Measurements from ENCODE around the gene TMEM63C. TPM values are rescaled to one million over a fixed set of nuclear protein-coding genes. Genes with fewer than 3 reads are reported as not detected.

TMEM63C gene
- polyA plus RNA-seq, 1 donor from 2014 or later, result 0.24 TPM

DNA sequence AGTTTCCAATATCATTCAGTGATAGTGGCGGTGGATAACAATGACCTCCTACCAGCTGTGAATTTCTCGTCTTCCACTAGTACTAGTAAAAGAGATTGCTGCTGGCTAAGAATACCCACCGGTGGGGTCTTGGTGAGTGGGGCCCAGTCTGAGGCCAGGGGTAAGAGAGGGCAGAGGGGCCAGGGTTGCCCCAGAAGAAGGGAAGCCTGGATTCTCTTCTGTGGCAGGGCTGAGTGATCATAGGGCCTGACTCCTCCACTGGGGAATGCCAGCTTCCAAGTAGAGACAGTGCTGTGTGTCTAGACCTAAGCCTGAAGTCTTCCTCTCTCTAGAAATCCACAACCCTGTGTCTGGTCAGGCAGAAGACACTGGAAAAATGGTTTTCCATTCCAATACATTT, 5.8 kb upstream of the TMEM63C start:
- peaks cover 0 to 4% (median 0%) of the 10 kb centered on the region in 3 donors for H3K4me1 Mint-ChIP-seq
- no peaks in the 10 kb centered on the region for H3K36me3 Mint-ChIP-seq

DNA sequence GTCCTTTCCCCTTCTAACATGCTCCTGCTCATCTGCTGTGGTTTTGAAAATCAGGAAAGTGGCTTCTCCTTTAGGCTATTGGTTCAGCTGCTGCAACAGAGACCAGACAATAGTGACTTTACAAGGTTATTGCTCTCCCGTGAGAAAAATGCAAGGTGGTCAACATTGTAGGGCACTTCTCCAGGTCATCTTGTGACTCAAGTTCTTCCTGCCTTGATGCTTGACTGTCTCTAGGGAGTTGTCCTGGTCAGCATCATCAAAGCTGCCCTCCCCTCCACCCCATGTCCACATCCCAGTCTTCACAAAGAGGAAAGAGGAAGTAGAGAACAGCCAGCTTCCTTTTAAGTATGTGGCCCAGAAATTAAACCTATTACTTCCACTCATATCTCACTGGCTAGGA, 3.9 kb upstream of the TMEM63C start:
- Mint-ChIP-seq H3K4me1 (peaks cover 2 to 4% (median 4%) of the 10 kb centered on the region in 3 donors), H3K36me3 (no peaks in the 10 kb centered on the region), H3K9me3 (no peaks in the 10 kb centered on the region), H3K27ac (peak overlapping the region in 1 of 3 donors; percentile 20), H3K4me3 (no peak overlapping the region), H3K27me3 (peaks cover 8% of the 10 kb centered on the region)

More for the DNA sequence above, 5.8 kb upstream of the TMEM63C start:
- Mint-ChIP-seq H3K27me3 (peaks cover 5% of the 10 kb centered on the region), H3K4me3 (no peak overlapping the region), H3K9me3 (peaks cover 0 to 1% (median under 1%) of the 10 kb centered on the region in 3 donors), H3K27ac (no peak overlapping the region)

DNA sequence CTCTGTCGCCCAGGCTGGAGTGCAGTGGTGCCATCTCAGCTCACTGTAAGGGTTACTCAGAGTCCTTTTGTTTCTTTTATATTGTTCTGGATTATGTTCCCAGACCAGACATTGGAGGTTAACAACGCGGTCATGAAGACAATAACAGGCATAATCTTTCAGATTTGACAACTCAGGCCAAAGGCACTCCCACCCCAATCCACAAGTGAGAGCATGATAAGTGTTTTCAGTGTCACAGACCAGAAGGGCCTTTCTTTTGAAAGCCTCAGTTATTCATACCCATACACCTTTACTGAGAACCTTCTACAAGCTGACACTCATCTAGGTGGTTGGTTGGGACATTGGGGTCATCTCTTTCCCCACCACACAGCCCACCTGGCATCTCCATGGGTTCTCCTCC, 2.9 kb upstream of the TMEM63C start:
- Mint-ChIP-seq H3K9me3 (no peaks in the 10 kb centered on the region), H3K36me3 (no peaks in the 10 kb centered on the region), H3K27ac (no peak overlapping the region), H3K27me3 (peaks cover 8% of the 10 kb centered on the region), H3K4me3 (no peak overlapping the region), H3K4me1 (peaks cover 4 to 8% (median 6%) of the 10 kb centered on the region in 3 donors)

DNA sequence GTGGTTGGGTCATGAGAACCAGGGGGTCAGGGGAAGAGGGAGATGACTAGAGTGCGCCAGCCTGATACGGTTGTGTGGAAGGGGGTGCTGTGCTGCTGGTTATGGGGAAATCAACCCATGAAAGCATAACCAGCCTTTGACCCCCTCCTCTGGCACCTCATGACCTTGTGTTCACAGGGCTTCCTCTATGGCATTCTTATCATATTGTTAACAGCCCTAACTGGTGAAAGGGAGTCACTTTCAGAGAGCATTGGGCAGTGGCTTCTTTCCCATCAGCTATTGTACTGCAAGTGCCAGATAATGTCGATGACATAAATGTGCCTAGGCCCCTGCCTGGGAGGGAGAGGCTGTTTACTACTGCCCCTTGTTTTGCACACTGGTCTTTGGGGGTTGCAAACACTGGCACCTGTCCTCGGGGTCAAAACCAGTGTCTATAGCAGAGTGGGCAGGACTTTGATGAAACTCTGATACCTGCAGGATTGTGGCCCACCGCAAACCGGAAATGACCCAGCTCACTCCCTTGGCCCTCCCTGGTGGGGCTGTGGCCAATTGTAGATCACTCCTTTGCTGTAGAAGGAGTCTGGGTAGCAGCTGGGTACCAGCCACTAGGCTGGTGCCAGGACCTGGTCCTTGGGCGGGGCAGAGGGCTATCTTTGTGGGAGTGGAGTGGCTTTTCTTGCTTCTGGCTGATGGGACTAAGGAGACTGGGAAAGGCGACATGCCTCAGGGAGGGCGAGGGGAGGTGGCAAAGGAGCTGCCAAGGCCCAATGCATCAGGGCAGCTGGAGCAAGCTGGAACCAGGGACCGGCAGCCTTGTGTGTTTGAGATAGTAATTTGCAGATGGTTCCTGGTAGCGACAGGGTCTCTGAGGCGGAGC, 634 bp upstream of the TMEM63C start:
- Mint-ChIP-seq H3K9me3 (no peaks in the 10 kb centered on the region), H3K4me1 (peaks cover 4 to 8% (median 7%) of the 10 kb centered on the region in 3 donors), H3K27me3 (peaks cover 17% of the 10 kb centered on the region), H3K27ac (peak overlapping the region in 1 of 3 donors; percentile 19), H3K4me3 (peak overlapping the region; percentile 81 to 91 (median 87)), H3K36me3 (no peaks in the 10 kb centered on the region)

DNA sequence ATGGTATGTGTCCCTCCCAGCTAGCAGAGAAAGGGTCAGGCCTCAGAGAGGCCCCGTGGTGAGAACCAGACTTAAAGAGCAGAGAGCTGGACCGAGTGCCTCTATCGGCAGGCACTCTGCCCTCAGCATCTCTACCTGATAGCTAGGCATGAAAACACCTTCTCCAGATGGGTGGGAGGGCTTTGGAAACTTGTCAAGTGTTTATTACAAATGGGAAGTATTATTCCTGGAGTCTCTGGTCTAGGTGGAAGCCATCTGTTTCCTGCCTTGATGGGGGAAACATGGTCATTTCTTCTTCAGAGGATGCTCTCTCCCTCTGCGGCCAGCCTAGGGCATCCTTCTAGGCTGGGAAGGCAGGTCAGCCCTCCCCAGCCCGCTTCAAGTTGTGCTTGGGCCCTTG, 2.3 kb downstream of the TMEM63C start:
- Mint-ChIP-seq H3K27me3 (peaks cover 22% of the 10 kb centered on the region), H3K4me3 (peak overlapping the region in 2 of 4 donors; percentile 32 to 34), H3K36me3 (no peaks in the 10 kb centered on the region), H3K9me3 (no peaks in the 10 kb centered on the region), H3K27ac (no peak overlapping the region), H3K4me1 (peaks cover 4 to 8% (median 7%) of the 10 kb centered on the region in 3 donors)

DNA sequence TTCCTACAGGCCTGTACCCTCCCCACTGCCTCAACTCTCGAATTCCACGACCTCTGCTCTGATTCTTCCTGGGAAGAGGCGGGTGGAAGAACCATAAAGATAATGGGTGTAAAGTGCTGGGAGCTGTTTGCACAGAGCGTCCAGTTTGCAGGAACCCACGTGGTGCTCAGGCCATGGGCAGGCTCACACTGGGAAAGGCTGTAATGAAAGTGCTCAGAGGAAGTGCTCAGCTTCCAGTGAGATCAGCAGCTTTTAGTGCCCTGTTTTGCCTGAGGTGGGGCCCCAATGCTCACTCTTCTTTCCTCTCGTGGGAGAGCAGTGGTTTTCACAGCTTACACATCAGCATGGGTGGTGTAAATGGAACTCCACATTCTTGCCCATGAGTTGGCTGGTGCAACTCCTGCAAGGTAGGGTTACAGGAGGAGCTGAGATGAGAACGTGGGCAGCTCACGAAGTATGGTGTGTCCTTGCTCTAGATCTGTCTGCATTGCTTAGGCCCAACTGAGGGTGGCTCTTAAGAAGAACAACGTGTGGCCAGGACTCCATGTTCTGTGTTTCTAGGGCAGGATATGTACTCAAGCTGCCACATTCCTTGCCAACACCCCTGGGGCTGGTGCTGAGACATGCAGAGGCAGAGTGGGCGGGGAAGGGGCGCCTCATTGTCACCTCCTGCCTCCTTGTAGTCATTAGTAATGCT, 2.9 kb downstream of the TMEM63C start:
- Mint-ChIP-seq H3K4me1 (peaks cover 4 to 8% (median 7%) of the 10 kb centered on the region in 3 donors), H3K4me3 (peak overlapping the region in 1 of 4 donors; percentile 32), H3K36me3 (no peaks in the 10 kb centered on the region), H3K27ac (no peak overlapping the region), H3K27me3 (peaks cover 22% of the 10 kb centered on the region), H3K9me3 (no peaks in the 10 kb centered on the region)

DNA sequence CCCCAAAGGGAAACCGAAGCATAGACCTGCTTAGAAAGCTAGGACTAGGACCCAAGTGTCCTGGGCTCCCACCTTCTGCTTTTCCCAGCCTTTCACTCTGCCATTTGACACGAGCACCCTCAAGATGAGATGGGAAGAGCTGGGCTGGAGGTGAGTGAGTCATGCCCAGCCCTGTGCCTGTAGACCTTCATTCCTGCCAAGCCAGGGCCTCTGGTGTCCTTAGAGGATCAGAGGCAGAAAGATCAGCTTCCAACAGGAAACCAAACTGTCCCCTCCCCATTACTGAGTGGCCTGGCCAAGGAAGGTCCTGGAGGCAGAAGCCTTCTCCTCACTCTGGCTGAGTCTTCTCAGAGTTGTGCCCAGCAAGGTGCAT, 3.5 kb downstream of the TMEM63C start:
- peak overlapping the region in 1 of 4 donors; percentile 32 for H3K4me3 Mint-ChIP-seq
- no peaks in the 10 kb centered on the region for H3K9me3 Mint-ChIP-seq
- H3K4me1 Mint-ChIP-seq, result peaks cover 3 to 7% (median 4%) of the 10 kb centered on the region in 3 donors
- no peak overlapping the region for H3K27ac Mint-ChIP-seq
- H3K27me3 Mint-ChIP-seq, result peaks cover 22% of the 10 kb centered on the region
- H3K36me3 Mint-ChIP-seq, result no peaks in the 10 kb centered on the region

DNA sequence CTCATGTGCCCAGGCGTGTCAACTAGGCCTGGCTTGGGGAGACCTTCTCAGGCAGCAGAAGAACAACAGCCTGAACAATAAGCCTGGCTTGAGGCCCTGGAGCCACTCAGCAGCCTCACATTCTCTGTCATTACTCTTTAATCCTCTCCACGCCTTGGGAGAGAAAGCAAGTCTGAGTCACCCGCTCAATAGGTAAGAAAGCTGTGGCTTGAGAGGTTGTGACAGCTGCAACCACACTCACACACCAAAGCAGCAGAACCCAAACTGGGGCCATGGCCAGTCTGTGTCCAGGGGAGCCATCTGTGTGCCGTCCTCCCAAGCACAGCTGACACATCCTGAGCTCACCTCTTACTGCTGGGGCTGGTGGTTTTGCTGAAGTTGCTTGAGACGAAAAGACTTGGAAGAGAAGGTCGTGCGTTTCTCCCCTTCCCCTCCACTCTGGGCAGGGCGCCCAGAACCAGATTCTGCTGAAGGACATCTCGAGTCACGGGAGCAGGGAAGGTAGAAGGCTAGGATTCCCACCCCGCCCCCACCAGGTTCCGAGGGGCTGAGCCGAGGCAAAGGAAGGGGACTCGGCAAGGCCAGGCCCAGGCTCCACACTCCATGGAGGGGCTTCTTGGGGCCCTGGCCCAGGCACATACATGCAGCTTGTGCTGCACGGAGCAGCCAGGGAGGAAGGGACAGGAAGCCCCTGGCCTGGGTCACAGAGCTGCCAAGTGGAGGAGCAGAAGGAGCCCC, 5.5 kb downstream of the TMEM63C start:
- Mint-ChIP-seq H3K9me3 (no peaks in the 10 kb centered on the region), H3K4me1 (peaks cover 3 to 6% (median 4%) of the 10 kb centered on the region in 3 donors), H3K27ac (no peak overlapping the region), H3K4me3 (no peak overlapping the region), H3K36me3 (no peaks in the 10 kb centered on the region), H3K27me3 (peaks cover 16% of the 10 kb centered on the region)

DNA sequence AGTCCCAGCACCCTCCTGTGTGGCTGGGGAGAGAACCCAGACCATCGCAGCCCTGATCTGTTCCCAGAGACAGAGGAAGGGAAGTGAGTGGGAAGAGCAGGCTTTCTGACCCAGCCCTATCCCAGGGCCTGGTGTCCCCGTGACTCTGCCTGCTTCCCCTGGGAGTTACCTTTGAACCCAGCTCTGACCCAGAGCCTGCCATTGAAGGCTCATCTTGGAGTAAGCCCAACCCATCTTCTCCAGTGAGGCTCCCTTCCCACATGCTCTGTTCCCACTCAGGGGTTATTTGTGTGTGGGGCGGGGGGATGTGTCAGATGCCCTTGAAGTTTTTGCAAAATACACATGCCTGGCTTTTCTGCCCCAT, 6.0 kb downstream of the TMEM63C start:
- Mint-ChIP-seq H3K36me3 (no peaks in the 10 kb centered on the region), H3K4me1 (peaks cover 3 to 4% (median 3%) of the 10 kb centered on the region in 3 donors), H3K27me3 (peaks cover 14% of the 10 kb centered on the region), H3K4me3 (no peak overlapping the region), H3K9me3 (no peaks in the 10 kb centered on the region), H3K27ac (no peak overlapping the region)

DNA sequence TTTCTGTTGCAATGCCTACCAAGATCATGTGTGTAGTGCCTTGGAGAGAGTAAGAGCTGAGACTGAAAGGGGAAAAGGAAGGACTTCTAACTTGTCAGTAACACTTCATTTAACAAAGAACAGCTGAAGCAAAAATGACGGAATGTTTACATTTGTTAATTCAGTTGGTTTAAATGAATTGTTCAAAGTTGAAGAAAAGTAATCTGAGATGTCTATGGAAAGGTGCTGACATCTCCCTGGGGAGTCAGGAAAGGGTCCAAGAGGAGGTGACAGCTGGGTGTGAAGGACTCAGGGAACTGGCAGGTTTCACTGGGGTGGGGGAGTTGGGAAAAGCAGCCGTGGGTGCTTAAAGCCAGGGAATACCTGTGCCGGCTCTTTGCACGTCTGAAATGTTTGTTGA, 7.9 kb downstream of the TMEM63C start:
- H3K27me3 Mint-ChIP-seq, result peaks cover 8% of the 10 kb centered on the region
- H3K9me3 Mint-ChIP-seq, result no peaks in the 10 kb centered on the region
- H3K4me3 Mint-ChIP-seq, result peak overlapping the region in 1 of 4 donors; percentile 44
- peaks cover 0 to 1% (median 0%) of the 10 kb centered on the region in 3 donors for H3K4me1 Mint-ChIP-seq
- no peak overlapping the region for H3K27ac Mint-ChIP-seq
- H3K36me3 Mint-ChIP-seq, result no peaks in the 10 kb centered on the region

DNA sequence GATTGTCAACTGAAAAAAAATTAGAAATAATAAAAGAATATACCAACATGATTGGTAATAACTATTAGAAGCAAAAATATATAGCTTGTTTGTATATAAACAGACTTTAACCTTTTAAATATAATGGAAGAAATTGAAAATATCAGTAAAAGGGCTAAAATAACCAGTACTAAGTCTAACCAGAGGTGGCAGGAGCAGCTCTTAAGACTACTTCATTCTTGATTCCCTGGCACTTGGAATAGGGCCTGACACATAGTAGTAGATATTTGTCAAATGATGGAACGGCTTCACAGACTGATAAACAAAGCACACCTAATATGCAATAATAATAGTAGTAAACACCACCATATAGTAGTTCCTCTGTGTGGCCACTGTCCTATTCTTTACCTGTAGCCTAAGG, 9.4 kb downstream of the TMEM63C start:
- Mint-ChIP-seq H3K27ac (no peak overlapping the region), H3K4me3 (no peak overlapping the region), H3K36me3 (no peaks in the 10 kb centered on the region), H3K9me3 (no peaks in the 10 kb centered on the region), H3K4me1 (no peaks in the 10 kb centered on the region), H3K27me3 (peaks cover 8% of the 10 kb centered on the region)

DNA sequence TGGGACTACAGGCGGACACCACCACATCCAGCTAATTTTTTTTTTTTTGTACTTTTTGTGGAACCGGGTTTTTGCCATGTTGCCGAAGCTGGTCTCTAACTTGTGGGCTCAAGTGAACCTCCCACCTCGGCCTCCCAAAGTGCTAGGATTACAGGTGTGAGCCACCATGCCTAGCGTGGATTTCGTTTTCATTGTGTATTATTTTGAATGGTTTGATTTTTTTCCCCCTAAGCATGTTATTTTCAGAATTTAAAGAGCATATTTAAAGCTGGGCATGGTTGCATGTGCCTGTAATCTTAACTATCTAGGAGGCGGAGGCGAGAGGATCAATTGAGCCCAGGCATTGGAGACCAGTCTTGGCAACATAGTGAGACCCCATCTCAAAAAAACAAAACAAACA, 13.1 kb downstream of the TMEM63C start:
- Mint-ChIP-seq H3K4me1 (no peaks in the 10 kb centered on the region), H3K4me3 (no peak overlapping the region), H3K27ac (no peak overlapping the region), H3K36me3 (no peaks in the 10 kb centered on the region), H3K9me3 (no peaks in the 10 kb centered on the region), H3K27me3 (peaks cover 7% of the 10 kb centered on the region)

DNA sequence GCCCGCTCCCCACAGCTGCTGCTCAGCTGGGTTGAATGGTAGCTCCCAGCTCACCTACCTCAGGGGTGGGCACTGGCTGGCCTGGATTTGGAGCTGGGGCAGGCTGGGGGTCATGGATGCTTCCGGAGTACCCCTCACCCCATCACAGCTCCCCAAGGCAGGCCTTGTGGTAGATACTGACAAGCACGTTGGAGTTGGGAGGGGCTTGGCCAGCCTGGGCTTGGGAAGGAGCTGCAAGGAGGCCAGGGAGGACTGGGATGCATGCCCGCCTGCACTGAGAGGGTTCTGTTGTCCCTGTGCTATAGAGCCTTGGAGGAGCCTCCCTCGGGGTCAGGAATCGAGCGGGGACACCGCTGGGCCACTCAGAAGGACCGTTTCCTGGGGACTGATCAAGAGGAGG, 14.2 kb downstream of the TMEM63C start:
- Mint-ChIP-seq H3K4me1 (no peaks in the 10 kb centered on the region), H3K27ac (no peak overlapping the region)

DNA sequence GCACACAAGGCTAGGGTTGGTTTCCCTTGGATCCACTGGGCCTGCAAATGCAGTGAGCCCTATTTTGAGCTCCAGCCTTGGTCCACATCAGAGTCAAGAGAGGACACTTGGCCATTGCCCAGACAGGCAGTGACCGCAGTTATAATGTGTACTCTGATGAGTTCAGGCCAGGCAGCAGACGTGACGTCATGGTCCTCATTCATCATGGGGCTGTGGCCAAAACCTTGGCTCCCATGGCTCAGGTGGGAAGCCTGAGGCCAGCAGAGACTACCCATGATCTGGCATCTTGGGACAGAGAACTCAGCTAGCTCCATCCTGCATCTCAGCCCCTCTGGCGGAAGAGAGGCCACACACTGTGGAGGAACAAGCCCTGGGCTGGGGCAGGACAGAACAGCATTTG, 16.4 kb downstream of the TMEM63C start:
- peaks cover 2% of the 10 kb centered on the region for H3K36me3 Mint-ChIP-seq
- peaks cover 9% of the 10 kb centered on the region for H3K27me3 Mint-ChIP-seq
- no peak overlapping the region for H3K4me3 Mint-ChIP-seq
- H3K9me3 Mint-ChIP-seq, result no peaks in the 10 kb centered on the region
- H3K4me1 Mint-ChIP-seq, result no peaks in the 10 kb centered on the region
- H3K27ac Mint-ChIP-seq, result no peak overlapping the region

More for the DNA sequence above, 14.2 kb downstream of the TMEM63C start:
- Mint-ChIP-seq H3K27me3 (peaks cover 7% of the 10 kb centered on the region), H3K4me3 (no peak overlapping the region), H3K9me3 (no peaks in the 10 kb centered on the region), H3K36me3 (no peaks in the 10 kb centered on the region)

DNA sequence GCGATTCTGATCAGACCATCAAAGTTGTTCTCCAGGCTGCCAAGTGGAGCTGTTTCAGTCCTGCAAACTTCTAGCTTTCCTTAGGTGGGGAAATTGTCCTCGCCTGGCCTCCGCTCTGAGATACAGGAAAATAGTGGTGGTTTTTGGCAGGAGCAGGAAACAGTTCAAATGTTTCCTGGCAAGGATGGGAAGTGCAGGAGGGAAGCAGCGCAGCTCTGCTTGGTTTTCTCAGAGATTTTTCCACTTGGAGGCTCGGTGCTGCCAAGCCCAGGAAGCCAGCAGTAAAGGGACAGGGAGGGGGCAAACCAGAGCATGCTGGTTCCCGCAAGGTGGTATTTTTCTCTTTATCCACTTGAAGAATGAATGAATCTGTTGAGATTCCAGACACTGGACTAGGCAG, 17.0 kb downstream of the TMEM63C start:
- H3K27me3 Mint-ChIP-seq, result peaks cover 9% of the 10 kb centered on the region
- H3K4me3 Mint-ChIP-seq, result no peak overlapping the region
- peaks cover 2% of the 10 kb centered on the region for H3K36me3 Mint-ChIP-seq
- H3K27ac Mint-ChIP-seq, result no peak overlapping the region
- H3K4me1 Mint-ChIP-seq, result no peaks in the 10 kb centered on the region
- H3K9me3 Mint-ChIP-seq, result no peaks in the 10 kb centered on the region
